Type B pancreatic cell (in vitro differentiated cells): ENCODE results near the gene C15orf40. TPM values are rescaled to one million over a fixed set of nuclear protein-coding genes. Genes with fewer than 3 reads are reported as not detected.
"Not testable (repeated sequence)": the region's sequence is repeated elsewhere in the genome, so short reads cannot be mapped to it uniquely, and the experiment has no call there.

Experiments used
- DNase-seq: peaks from one replicate; pipeline ENCODE4 v3.0.0; 2021; ENCODE audit warnings: mixed read lengths; ENCODE audit not compliant: unreplicated experiment; ENCODE audit errors: extremely low spot score
- H3K27ac Mint-ChIP-seq: 2 replicates; pipeline ENCODE4 v1.8.0; 2021; ENCODE audit warnings: mild to moderate bottlenecking, mixed read lengths
- H3K27me3 Mint-ChIP-seq: 2 replicates; pipeline ENCODE4 v1.8.0; 2021; ENCODE audit warnings: mixed read lengths
- H3K36me3 Mint-ChIP-seq: 2 replicates; pipeline ENCODE4 v1.8.0; 2021; ENCODE audit warnings: mixed read lengths
- H3K4me1 Mint-ChIP-seq: one replicate; pipeline ENCODE4 v1.8.0; 2021; ENCODE audit warnings: mixed read lengths; ENCODE audit not compliant: unreplicated experiment
- H3K4me3 Mint-ChIP-seq: 2 replicates; pipeline ENCODE4 v1.8.0; 2021; ENCODE audit warnings: mild to moderate bottlenecking, mixed read lengths
- H3K9me3 Mint-ChIP-seq: 2 replicates; pipeline ENCODE4 v1.8.0; 2021; ENCODE audit warnings: mixed read lengths
- CTCF ChIP-seq: fragments of 200-600 bp; sonication (generic); conservative IDR thresholded peaks from 2 replicates; pipeline ENCODE4 v1.5.0; 2021; ENCODE audit warnings: antibody characterized with exemption, mild to moderate bottlenecking
- total RNA-seq: library from RNA; stranded (reverse); gene quantifications from 2 replicates; pipeline ENCODE4 v1.2.1, GENCODE V29; 2021; ENCODE audit warnings: low replicate concordance

C15orf40 gene
- total RNA-seq, 1 donor from 2014 or later, result 26.8 TPM

- TF ChIP-seq CTCF, result no peak
- H3K27ac Mint-ChIP-seq, result no peak overlapping the region
- no peaks in the 10 kb centered on the region for H3K27me3 Mint-ChIP-seq
- no peaks in the 10 kb centered on the region for H3K9me3 Mint-ChIP-seq
- no peaks in the 10 kb centered on the region for H3K4me1 Mint-ChIP-seq
- no peaks in the 10 kb centered on the region for H3K36me3 Mint-ChIP-seq
- no peak for DNase-seq
- no peak overlapping the region for H3K4me3 Mint-ChIP-seq
These were observed 66.6 kb downstream of the C15orf40 start for GRCh38 chr15:82944821-82945220.

- H3K27ac Mint-ChIP-seq, result no peak overlapping the region
- H3K27me3 Mint-ChIP-seq, result no peaks in the 10 kb centered on the region
- no peaks in the 10 kb centered on the region for H3K36me3 Mint-ChIP-seq
- H3K4me1 Mint-ChIP-seq, result no peaks in the 10 kb centered on the region
- no peak for TF ChIP-seq CTCF
- DNase-seq, result no peak
- no peak overlapping the region for H3K4me3 Mint-ChIP-seq
- no peaks in the 10 kb centered on the region for H3K9me3 Mint-ChIP-seq
These were observed 67.4 kb downstream of the C15orf40 start for GRCh38 chr15:82944056-82944455.

- no peak for DNase-seq
- Mint-ChIP-seq H3K4me1 (no peaks in the 10 kb centered on the region), H3K27ac (no peak overlapping the region), H3K27me3 (no peaks in the 10 kb centered on the region), H3K4me3 (no peak overlapping the region), H3K9me3 (no peaks in the 10 kb centered on the region), H3K36me3 (no peaks in the 10 kb centered on the region)
- no peak for TF ChIP-seq CTCF
These were observed 68.3 kb downstream of the C15orf40 start for GRCh38 chr15:82943176-82943575.

- no peak for DNase-seq
- no peaks in the 10 kb centered on the region for H3K9me3 Mint-ChIP-seq
- no peak overlapping the region for H3K27ac Mint-ChIP-seq
- H3K27me3 Mint-ChIP-seq, result no peaks in the 10 kb centered on the region
- no peak for TF ChIP-seq CTCF
- no peak overlapping the region for H3K4me3 Mint-ChIP-seq
- H3K4me1 Mint-ChIP-seq, result no peaks in the 10 kb centered on the region
- H3K36me3 Mint-ChIP-seq, result no peaks in the 10 kb centered on the region
These were observed 68.7 kb downstream of the C15orf40 start for GRCh38 chr15:82942691-82943090.

- not testable (repeated sequence) for DNase-seq, H3K4me3 Mint-ChIP-seq, H3K9me3 Mint-ChIP-seq, H3K27me3 Mint-ChIP-seq, H3K36me3 Mint-ChIP-seq, H3K27ac Mint-ChIP-seq
- peaks cover 13% of the 10 kb centered on the region for H3K4me1 Mint-ChIP-seq
These were observed 71.8 kb downstream of the C15orf40 start for GRCh38 chr15:82939678-82940077.

Other genes starting within 250 kb of the C15orf40 start
- gene FSD2, start 205.6 kb downstream of the C15orf40 start, total RNA-seq, result not detected in 2 replicates
- gene WHAMM, start 202.0 kb downstream of the C15orf40 start, total RNA-seq, result 9.0 and 10.9 TPM in 2 replicates
- 18.8 and 23.4 TPM in 2 replicates for gene HOMER2, start 58.9 kb downstream of the C15orf40 start, total RNA-seq
- gene RAMAC, start 25.4 kb downstream of the C15orf40 start, total RNA-seq, result 31.1 and 46.1 TPM in 2 replicates
- 40.5 and 40.7 TPM in 2 replicates for gene BTBD1, start 55.6 kb upstream of the C15orf40 start, total RNA-seq
- gene TM6SF1, start 96.0 kb upstream of the C15orf40 start, total RNA-seq, result 0.14 and 0.24 TPM in 2 replicates
- 55.9 and 78.8 TPM in 2 replicates for gene HDGFL3, start 196.2 kb upstream of the C15orf40 start, total RNA-seq